GM13976 (cell line): Measurements from ENCODE around the gene CALML4.

ENCODE experiments used
- DNase-seq: peaks from one replicate; pipeline ENCODE4 v3.0.0; 2012; ENCODE audit warnings: low spot score
- CTCF ChIP-seq: IDR thresholded peaks from 2 replicates; pipeline ENCODE4 v1.5.1; 2012; ENCODE audit warnings: borderline replicate concordance, mild to moderate bottlenecking; ENCODE audit not compliant: insufficient read depth; ENCODE audit errors: extremely low read depth, missing control alignments, control extremely low read depth
- in situ Hi-C: fragments of 300-500 bp; cut with MboI; formaldehyde crosslinking; loops from one replicate; pipeline ENCODE4 v1.12.0; 2022; ENCODE audit warnings: low sequenced_read_pairs, mixed read lengths, inconsistent platforms; ENCODE audit not compliant: unreplicated experiment

CALML4 gene

GRCh38 chr15:68197661-68198437 is 7.3 kb downstream of the CALML4 start:
- no peak for DNase-seq
- TF ChIP-seq CTCF: no peak
- in situ Hi-C loops: no loop called here

- in situ Hi-C loops: no loop called here
- peak; percentile 50 for DNase-seq
- TF ChIP-seq CTCF: no peak
Observed at GRCh38 chr15:68197170-68197492, 8.0 kb downstream of the CALML4 start.

- TF ChIP-seq CTCF: no peak
- in situ Hi-C loops: no loop called here
Observed at GRCh38 chr15:68196445-68197169, 8.5 kb downstream of the CALML4 start.

GRCh38 chr15:68195336-68196112 is 9.6 kb downstream of the CALML4 start:
- in situ Hi-C loops: no loop called here
- no peak for DNase-seq
- no peak for TF ChIP-seq CTCF

More at GRCh38 chr15:68196445-68197169, 8.5 kb downstream of the CALML4 start:
- no peak for DNase-seq

- in situ Hi-C loops: no loop called here
- no peak for DNase-seq
- no peak for TF ChIP-seq CTCF
Observed at GRCh38 chr15:68192804-68193486, 12.2 kb downstream of the CALML4 start.

GRCh38 chr15:68192117-68192516 is 13.0 kb downstream of the CALML4 start:
- TF ChIP-seq CTCF: no peak
- DNase-seq: no peak
- in situ Hi-C loops: no loop called here
